ENCODE measurements around the gene BLVRB.

DNA sequence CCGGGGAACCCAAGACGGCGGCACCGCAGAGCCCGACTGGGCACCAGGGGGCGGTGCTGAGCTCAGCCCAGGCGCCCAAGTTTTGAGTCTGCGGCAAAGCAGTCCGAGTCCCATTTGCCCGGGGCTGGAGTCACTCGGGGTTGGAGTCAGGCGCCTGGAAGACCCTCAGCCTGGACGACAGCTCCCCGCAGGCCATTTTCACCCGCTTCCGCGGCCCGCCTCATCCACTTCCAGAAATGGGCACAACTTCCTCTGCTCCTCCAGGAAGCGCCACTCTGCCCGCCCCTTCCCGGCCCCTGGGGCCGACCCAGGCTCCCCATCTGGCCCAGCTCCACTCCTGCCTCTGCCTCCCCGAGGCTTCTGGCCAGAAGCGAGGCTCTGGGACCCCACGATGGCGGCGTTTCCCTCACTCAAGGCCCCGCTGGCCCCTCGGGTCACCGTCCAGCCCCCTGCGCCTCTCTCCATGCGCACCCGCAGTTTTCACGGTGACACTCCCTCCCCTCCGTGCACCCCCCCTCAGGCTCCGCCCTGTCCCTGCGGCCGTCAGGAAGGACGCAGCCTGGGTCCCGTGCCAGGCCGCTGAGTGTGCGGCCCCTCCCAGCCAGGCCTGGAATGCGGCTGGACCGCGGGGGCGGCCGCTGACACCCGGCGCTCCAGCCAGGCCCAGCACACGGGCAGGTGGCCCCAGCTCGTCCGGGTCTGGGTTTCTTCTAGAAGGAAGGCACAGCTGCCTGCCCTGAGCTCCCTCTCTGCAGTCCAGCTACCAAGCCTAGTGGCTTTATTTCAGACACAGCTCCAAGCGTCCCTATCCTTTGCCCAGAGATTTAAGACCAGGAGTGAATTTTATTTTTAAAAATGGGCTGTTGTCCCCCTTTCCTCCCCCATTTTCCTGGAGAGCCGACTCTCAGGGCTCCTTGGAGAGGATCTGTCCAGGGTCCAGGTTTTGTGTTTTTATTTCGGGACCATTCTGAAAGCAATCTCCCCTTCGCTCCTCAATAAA, 44.5 kb downstream of the BLVRB start:
- TF ChIP-seq EZH2 (IDR thresholded peaks at IDR 0.05; ENCODE audit: insufficient read depth, poor library complexity, severe bottlenecking): no peak
- TF ChIP-seq EZH2phosphoT487 (IDR thresholded peaks at IDR 0.05; ENCODE audit: insufficient read depth, low read depth): no peak

Data from GM23248 (cell line).